HL-60/S4 treated with retinoic acid at 250 ng/mL for 4 days and 3 days (cell line): ENCODE results near the gene CDK6.
"Not testable (repeated sequence)": the region's sequence is repeated elsewhere in the genome, so short reads cannot be mapped to it uniquely, and the experiment has no call there.

Experiments
- in situ Hi-C: fragments of 300-500 bp; cut with MboI; formaldehyde crosslinking; loops from 2 replicates; pipeline ENCODE4 v1.7.0; 2022; ENCODE audit warnings: low sequenced_read_pairs

Gene CDK6

DNA sequence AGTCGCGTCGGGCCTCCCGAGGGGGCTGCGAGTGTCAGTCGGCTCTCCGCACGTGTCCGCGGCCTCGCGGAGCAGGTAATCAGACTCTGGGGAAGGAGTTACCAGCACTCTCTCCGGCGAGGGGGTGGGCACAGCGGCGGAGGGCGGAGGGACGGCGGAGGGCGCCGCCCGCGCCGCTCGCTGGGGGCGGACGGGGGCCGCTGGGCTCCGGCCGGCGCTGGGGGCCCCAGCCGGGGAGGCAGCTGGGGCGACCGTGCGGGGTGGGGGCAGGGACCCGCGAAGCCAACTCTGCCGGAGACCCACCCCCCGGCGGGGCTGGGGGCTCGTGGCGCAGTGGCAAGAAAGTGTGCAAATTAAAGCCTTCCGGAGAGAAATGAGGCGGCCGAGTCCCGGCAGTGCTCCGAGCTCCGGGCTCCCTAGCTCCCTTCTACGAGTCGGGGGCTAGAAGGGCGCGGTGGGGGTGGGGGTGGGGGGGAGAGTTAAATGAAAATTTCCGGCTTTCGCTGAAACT lies at the start of gene CDK6:
TSS of gene CDK6 (minus strand) at position 85 of the 511 bp plus-strand sequence. CDS start 3,250 bp downstream, outside the sequence.
- in situ Hi-C loops: no loop called here

DNA sequence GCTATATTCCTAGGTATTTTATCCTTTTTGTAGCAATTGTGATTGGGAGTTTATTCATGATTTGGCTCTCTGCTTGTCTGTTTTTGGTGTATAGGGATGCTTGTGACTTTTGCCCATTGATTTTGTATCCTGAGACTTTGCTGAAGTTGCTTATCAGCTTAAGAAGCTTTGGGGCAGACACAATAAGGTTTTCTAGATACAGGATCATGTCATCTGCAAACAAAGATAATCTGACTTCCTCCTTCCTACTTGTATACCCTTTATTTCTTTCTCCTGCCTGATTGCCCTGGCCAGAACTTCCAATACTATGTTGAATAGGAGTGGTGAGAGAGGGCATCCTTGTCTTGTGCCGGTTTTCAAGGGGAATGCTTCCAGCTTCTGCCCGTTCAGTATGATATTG lies 49.7 kb upstream of the CDK6 start:
- in situ Hi-C loops: not testable (repeated sequence)

DNA sequence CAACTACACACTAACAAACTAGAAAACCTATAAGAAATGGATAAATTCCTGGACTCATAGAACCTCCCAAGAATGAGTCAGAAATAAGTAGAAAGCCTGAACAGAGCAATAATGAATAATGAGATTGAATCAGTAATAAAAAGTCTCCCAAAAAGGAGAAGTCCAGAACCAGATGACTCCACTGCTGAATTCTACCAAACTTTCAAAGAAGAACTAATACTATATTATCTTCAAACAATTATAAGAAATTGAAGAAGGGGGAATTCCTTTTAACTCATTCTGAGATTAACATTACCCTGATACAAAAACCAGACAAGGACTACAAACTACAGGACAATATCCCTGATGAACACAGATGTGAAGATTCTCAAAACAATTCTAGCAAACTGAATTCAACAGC lies 47.8 kb upstream of the CDK6 start:
- in situ Hi-C loops: no loop called here

DNA sequence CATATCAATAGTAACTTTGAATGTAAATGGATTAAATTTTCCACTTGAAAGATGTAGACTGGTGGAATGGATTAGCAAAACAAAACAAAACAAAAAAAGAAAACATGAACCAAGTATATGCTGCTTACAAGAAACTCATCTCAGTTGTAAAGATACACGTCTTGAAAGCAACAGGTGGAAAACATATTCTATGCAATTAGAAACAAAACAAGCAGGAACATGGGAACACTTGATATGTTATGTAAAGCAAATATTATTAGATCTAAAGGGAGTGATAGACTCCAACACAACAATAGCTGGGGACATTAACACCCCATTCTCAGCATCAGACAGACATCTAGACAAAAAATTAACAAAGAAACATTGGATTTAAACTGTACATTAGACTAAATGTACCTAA lies 46.4 kb upstream of the CDK6 start:
- in situ Hi-C loops: no loop called here

DNA sequence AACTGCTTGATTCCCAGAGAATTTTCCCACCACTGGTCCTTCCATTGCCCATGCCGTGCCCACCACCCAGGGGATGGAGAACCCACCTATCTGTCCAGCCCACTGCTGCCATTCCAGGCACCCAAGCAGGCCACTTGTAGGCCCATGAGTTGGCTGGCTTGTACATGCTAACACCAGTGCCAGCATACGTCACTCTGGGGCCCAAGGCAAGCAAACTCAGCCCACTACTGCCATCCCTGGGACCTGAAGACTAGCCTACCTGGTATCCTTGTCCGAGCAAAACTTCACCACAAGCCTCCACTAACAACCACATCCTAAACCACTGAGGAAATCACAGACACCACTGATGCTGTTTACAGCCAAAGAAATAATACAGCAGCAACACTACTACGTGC lies 44.7 kb upstream of the CDK6 start:
- in situ Hi-C loops: no loop called here

DNA sequence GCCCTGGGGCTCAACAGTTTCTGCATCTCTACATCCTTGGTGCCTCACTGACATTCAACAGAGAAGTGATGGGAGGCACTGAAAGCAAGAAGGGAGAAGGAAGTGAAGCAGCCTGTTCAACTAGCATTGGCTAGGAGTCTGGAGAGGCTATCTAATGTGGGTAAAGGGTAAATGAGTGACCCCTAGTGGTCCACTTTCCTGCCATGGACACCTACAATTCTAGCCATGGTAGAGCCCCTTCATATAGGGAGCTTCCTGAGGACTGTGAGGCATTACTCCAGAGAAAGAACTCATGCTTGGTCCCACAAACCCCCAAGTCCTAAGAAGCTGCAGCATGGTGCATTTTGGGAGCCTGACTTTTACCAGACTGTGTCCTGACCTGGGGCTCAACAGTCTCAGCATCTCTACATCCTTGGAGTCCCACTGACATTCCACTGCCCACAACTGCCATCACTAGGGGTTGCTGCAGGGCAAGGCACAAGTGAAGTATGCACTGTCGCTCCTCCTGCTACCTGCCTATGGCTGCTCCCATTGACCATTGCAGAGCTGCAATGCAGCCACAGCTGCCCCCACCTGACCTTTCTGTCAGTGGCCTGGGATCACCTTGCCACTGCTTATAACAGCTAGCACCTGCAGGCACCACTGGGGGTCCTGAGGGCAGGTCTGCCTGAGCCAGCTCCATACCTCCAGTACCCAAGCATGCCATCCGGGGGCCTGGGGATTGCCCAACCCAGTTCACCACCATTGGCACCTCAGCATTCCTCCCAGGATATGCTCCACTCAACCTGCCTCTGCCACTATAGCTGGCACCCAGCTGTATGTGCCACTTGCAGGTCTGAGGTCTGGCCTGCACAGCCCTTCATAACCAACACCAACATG lies 44.1 kb upstream of the CDK6 start:
- in situ Hi-C loops: no loop called here

DNA sequence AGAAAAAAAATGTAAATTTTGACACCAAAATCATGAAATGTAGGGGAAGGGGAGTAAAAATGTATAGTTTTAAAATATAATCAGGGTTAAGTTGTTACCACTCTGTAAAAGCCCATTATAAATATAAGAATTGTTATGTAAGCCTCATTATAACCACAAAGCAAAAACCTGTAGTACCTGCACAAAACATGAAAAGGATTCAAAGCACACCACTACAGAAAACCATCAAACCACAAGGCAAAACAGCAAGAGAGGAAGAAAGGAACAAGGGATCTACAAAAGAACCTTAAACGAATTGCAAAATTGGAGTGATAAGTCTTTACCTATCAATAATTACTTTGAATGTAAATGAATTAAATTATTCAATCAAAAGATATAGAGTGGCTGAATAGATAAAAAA lies 41.0 kb upstream of the CDK6 start:
- in situ Hi-C loops: no loop called here

DNA sequence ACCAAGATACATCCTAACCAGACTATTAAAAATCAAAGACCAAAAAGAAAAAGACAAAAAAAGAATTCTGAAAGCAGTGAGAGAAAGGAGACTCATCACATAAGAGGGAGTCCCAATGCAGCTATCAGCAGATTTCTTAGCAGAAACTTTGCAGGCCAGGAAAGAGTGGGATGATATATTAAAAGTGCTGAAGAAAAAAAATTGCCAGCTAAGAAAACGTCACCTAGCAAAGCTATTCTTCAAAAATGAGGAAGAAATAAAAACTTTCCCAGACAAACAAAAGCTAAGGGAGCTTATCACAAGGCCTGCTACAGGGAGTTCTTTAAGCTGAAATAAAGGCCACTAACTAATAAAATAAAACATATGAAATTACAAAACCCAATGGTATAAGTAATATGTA lies 40.5 kb upstream of the CDK6 start:
- in situ Hi-C loops: no loop called here

DNA sequence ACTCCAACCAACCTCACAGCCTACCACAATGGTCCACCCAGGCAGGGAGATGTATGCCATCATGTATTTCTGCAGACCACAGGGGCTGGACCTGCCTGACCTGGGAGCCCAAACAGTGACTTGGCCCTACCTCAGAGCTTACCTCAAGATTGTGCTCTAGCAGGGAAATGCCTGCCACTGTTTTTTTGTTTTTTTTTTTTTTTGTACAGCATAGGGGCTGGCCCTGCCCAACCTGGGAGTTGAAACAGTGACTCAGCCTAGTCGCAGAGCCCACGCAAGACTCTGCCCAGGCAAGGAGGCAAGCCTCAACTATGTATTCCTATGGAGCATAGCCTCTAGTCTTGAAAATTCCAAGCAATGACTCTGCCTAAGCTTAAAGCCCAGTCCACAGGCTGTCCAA lies 39.3 kb upstream of the CDK6 start:
- in situ Hi-C loops: no loop called here

DNA sequence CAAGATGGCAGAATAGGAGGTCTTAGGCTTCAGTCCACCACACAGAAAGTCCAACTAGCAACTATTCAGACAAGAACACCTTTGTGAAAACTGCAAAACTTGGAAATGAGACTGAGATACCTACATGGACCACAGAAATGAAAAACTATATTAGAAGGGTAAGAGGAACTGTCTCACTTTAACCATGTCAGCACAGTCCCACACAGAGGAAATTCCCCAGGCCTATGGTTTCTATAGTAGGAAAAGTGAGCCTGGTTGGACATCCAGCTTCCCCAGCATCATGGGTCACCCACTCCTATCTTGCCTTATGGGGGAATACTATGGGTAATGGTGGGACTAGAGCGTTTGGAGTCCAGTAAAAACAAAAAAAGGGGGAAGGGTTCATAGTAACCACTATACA lies 38.8 kb upstream of the CDK6 start:
- in situ Hi-C loops: no loop called here

DNA sequence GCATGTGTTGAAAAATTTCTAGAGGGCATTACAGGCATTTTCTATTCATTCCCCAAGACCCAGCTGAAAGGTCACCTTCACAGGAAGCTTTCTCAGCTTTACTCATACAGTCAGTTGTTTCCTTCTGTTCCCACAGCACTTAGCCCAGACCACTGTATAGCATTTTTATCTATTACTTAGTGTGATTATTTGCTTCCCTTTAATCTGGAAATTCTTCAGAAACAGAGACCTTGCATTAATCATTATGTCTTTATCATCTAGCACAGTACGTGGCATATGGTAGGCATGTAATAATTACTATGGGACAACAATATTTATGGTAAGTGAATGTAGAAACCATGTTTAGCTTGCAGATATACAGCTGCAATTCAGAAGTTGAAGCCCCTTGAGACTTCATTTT lies 38.2 kb upstream of the CDK6 start:
- in situ Hi-C loops: no loop called here

DNA sequence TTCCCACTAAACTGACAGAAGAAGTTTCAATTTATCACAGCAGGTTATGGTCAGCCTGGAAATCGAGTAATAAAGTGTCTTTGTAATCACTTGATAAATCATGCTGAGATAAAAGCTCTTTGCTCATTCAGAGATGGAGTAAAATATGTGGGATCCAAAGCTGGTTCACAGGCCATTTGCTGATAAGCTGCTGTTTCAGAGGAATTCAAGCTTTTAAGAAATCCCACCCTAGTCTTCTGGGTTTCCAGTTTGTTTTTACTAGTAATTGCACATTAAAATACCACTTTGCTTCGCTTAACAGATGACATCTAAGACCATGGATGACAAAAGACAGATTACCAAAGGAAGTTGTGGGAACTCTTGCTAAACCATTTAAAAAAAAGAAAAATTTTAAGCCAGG lies 37.4 kb upstream of the CDK6 start:
- in situ Hi-C loops: no loop called here

DNA sequence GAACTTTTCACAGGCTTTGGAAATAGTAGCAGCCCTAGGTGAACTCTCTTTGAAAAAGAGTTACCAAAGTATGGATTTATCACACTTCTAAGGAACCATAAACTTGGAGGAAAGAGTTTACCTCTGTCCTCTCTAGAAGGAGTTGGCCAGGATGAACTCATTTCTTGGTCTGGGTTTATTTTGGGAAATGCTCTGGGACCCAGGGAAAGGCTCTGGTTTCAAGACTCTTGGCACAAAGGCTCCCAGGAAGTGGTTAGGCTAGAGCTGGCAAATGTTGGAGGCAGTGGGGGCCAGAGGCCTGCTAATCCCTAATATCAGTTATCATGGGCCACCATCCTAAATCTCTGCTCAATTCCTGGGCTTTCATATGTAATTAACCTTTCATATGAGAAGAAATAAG lies 36.3 kb upstream of the CDK6 start:
- in situ Hi-C loops: no loop called here

DNA sequence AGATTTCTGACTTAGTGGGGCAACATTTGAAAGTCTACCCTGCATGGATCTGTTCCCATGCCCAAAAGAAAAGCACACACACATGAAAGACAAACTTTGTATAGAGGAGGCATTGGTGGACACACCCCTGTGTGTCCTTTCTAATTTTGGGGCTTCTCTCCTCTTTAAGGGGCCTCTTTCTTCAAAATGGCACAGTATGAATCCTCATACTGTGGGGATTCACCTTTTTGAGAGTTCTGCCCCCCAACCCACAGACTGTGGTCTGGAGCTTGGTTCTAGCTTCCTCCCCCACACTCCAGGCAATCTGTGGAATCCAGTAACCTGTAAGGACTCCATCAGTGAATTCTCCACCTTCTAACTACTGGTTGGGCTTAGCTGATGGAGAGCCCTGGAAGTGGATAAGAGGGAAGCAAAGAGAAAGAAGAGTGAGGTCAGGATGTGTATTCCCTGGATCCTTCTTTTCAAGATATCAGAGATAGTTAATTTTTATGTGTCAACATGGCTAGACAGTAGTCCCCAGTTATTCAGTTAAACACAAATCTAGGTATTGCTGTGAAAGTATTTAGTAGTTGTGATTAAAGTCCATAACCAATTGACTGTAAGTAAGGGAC lies 32.4 kb upstream of the CDK6 start:
- in situ Hi-C loops: no loop called here

DNA sequence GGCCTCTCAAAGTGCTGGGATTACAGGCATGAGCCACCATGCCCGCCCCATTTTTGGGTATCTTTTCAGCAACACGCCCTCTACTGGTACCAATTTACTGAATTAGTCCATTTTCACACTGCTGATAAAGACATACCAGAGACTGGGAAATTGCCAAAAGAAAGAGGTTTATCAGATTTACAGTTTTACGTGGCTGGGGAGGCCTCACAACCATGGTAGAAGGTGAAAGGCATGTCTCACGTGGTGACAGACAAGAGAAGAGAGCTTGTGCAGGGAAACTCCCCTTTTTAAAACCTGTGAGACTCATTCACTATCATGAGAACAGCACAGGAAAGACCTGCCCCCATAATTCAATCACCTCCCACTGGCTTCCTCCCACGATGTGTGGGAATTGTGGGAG lies 27.8 kb upstream of the CDK6 start:
- in situ Hi-C loops: not testable (repeated sequence)

DNA sequence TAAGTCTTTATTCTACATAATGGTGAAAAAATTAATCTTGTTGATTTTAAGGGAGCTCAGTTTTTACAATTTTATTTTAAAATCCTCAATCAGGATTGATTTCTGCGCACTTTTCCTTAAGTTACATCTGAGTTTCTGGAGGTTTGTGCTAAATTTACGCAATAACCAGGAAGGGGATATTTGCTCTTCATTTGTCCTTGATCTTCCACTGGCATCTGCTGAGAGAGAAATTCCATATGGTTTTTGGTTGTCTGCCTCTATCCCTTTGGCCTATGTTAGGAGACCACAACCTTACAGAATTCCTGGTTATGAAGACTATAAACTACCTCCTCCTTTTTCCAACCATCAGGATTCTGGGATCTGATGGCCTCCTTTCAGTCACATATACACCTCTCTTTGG lies 20.1 kb upstream of the CDK6 start:
- in situ Hi-C loops: no loop called here

DNA sequence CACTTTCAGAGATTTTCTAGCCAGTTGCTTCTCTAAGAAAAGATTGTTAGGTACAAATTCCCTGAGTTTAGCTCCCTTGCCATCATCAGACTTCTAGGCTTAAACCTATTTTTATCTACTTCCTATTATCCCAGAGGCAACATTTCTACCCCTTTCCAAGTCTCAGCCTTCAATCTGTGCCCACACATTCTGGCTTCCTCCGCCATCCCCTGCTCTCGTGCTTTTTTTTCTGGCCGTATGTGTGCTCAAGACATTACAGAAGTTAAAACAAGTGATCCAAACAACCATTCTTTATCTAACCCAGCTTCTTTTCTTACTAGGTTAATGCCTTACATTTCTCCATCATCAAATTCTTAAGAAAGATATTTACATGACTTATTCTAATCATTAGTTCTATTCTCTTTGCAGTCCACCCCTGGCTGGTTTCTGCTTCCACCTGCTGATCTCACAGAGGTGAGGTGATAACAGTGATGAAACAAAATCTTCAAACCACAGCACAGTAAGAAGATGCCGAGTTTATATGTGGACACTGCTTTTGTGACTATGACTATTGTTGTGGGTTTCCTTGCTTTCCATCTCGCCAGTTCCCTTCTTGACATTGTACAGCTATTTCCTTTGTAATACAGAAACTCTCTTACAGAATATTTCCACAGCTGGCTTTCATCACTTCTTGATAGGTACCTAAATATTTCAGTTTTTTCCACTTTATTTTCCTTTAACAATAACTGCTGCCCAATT lies 18.3 kb upstream of the CDK6 start:
- in situ Hi-C loops: no loop called here

DNA sequence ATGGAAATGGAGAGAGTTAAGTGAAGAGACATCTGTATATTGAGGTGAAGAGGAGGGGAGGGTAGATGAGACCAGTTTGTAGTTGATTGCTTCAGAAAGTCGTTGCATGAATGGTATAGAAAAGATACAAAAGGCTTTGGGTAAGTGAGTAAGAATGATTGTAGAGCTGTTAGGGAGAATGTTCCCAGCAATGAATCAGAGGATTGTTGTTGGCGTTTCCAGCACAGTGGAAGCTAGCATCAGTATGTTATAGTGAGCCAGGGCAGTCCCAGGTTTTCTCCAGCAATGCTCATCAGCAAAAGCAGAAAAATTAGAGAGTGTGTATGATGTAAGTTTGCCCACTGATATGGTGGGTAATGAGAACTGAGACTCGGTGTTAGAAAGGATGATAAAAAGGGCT lies 15.4 kb upstream of the CDK6 start:
- in situ Hi-C loops: no loop called here

DNA sequence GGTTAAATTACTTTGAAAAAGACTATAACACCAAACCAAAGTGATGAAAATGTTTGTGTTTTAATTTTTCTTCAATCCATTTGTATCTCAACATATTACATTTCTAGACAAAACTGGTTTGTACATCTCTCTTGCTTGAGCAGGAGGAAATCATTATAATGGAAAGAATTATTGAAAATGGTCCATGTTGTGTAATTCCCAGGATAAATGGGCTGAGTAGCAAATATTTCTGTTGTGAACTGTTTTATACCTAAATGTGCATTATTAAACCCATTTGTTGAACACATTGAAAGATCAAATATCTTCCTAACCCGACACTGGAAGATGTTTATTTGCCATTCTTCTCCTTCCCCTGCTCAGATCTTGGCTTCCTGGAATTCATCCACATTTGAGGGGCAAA lies 14.1 kb upstream of the CDK6 start:
- in situ Hi-C loops: no loop called here

DNA sequence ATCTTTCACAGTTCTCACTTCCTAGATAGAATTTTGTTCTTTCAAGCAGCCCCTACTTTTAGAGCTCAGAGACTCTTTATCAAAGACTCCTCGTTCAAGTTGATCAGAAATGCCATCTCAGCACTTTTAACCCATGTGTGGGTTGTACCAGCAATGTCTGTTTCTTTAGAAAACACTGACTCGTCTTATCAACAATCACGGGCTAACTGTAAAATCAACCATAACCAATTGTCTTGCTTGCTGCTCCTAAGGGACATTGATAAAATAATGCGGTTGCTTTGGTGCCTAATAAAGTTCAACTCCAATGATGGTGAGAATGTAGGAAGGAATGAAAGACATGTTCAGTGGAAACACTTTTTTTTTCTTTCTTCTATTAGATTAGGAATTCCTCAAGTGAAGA lies 12.9 kb upstream of the CDK6 start:
- in situ Hi-C loops: no loop called here

DNA sequence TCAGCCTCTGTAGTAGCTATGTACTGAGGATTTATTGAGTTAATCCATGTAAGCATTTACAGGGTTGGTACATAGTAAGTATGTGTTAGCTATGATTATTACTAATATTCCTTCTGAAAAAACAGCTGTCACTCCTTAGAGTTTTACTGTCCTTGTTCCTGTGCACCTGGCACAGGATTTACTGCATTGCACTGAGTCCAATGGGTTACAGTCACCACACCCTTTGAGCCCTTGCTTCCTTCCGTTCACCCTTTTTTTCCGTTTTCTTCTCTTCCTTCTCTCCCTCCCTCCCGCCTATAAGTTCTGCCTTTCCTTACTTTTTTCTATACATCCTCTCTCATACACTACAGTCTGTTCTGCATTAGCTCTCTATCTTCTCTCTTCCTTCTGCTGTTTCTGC lies 12.5 kb upstream of the CDK6 start:
- in situ Hi-C loops: no loop called here

DNA sequence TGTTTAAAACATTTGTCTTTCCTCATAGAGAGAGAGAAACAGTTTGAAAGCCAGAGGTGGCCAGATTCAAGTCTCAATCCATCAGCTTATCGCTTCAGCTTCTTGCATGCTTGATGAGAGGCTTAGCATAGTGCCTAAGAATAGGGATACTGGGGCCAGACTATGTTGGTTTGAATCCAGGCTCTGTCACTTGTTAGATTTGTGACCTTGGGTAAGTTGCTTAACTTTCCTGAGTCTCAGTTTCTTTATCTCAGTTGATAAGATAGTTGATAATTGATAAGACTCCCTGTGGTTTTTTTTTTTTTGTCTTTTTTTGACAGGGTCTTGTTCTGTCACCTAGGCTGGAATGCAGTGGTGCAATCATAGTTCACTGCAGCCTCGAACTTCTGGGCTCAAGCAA lies 12.1 kb upstream of the CDK6 start:
- in situ Hi-C loops: no loop called here
